Stomach (tissue), 4 donors: Measurements from ENCODE around the gene MLYCD.

Experiments used
- CTCF ChIP-seq, 7 experiments: fragments of 450-650 bp in 4 of 7; fragments of 200-600 bp in 3 of 7; sonication (generic) in 3 of 7; IDR thresholded peaks; one replicate each; pipeline ENCODE4 v1.5.1; 2016 to 2019; ENCODE audit warnings: antibody characterized with exemption in 7 of 7, control low read depth in 2 of 7, mild to moderate bottlenecking in 1 of 7
- POLR2AphosphoS5 ChIP-seq, 3 donors: sonication (generic); formaldehyde crosslinking; IDR thresholded peaks; one replicate each; pipeline ENCODE4 v1.6.1; 2016; ENCODE audit warnings: antibody characterized with exemption in 3 of 3

- TF ChIP-seq CTCF (IDR thresholded peaks at IDR 0.05) (no peak), POLR2AphosphoS5 (IDR thresholded peaks at IDR 0.05) (peak; percentile 57 to 76 (median 59))
Measured at GRCh38 chr16:83898463-83899271, at the start of gene MLYCD.
